Measurements from ENCODE around the gene ARRDC4.
A peak's percentile ranks its signal among the peaks of the same experiment; 100 is the strongest.

ARRDC4 gene

GRCh38 chr15:98000249-98001203 lies 40.0 kb downstream of the ARRDC4 start:
- no peak for DNase-seq

GRCh38 chr15:98001663-98002194 lies 41.2 kb downstream of the ARRDC4 start:
- DNase-seq = no peak

- no peak for DNase-seq
Measured at GRCh38 chr15:98002419-98002818, 41.9 kb downstream of the ARRDC4 start.

- no peak for DNase-seq
Measured at GRCh38 chr15:98002866-98003265, 42.4 kb downstream of the ARRDC4 start.

GRCh38 chr15:98003518-98003917 lies 43.0 kb downstream of the ARRDC4 start:
- DNase-seq = peak; percentile 21

- peak; percentile 42 for DNase-seq
Measured at GRCh38 chr15:98003996-98004395, 43.5 kb downstream of the ARRDC4 start.

- no peak for DNase-seq
Measured at GRCh38 chr15:98005659-98006058, 45.2 kb downstream of the ARRDC4 start.

- DNase-seq = no peak
Measured at GRCh38 chr15:98009169-98009568, 48.7 kb downstream of the ARRDC4 start.

- DNase-seq = no peak
Measured at GRCh38 chr15:98009971-98010370, 49.5 kb downstream of the ARRDC4 start.

GRCh38 chr15:98012354-98012753 lies 51.9 kb downstream of the ARRDC4 start:
- DNase-seq = no peak

GRCh38 chr15:98013631-98014030 lies 53.1 kb downstream of the ARRDC4 start:
- no peak for DNase-seq

- DNase-seq = no peak
Measured at GRCh38 chr15:98017150-98017964, 56.9 kb downstream of the ARRDC4 start.

GRCh38 chr15:98018761-98019351 lies 58.4 kb downstream of the ARRDC4 start:
- DNase-seq = no peak
